GM12874 (cell line): ENCODE results near the gene LYZL1.

ENCODE experiments used
- TF ChIP-seq, protein P1 (sequence below): IDR thresholded peaks from 2 replicates; pipeline ENCODE4 v1.5.1; 2011; ENCODE audit warnings: low read depth, mild to moderate bottlenecking, control low read depth, low read length, moderate library complexity; ENCODE audit not compliant: insufficient read depth

The LYZL1 gene

DNA sequence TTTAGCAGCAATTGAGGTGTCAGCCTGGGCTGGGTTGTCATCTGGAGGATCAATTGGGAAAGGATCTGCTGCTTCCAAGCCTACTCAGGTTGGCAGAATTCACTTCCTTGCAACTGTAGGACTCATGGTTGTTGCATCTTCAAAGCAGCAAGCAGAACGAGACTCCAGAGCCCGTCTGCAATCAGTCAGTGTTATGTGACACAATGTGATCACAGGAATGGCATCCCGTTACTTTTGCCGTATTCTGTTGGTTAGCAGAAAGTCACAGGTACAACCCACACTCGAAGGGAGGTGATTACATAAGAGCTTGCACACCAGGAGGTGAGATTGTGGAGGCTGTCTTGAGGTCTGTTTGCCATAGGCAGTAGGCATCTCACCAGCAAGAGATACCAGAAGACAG lies 15.4 kb upstream of the LYZL1 start:
- TF ChIP-seq, protein P1, sequence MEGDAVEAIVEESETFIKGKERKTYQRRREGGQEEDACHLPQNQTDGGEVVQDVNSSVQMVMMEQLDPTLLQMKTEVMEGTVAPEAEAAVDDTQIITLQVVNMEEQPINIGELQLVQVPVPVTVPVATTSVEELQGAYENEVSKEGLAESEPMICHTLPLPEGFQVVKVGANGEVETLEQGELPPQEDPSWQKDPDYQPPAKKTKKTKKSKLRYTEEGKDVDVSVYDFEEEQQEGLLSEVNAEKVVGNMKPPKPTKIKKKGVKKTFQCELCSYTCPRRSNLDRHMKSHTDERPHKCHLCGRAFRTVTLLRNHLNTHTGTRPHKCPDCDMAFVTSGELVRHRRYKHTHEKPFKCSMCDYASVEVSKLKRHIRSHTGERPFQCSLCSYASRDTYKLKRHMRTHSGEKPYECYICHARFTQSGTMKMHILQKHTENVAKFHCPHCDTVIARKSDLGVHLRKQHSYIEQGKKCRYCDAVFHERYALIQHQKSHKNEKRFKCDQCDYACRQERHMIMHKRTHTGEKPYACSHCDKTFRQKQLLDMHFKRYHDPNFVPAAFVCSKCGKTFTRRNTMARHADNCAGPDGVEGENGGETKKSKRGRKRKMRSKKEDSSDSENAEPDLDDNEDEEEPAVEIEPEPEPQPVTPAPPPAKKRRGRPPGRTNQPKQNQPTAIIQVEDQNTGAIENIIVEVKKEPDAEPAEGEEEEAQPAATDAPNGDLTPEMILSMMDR = no peak

DNA sequence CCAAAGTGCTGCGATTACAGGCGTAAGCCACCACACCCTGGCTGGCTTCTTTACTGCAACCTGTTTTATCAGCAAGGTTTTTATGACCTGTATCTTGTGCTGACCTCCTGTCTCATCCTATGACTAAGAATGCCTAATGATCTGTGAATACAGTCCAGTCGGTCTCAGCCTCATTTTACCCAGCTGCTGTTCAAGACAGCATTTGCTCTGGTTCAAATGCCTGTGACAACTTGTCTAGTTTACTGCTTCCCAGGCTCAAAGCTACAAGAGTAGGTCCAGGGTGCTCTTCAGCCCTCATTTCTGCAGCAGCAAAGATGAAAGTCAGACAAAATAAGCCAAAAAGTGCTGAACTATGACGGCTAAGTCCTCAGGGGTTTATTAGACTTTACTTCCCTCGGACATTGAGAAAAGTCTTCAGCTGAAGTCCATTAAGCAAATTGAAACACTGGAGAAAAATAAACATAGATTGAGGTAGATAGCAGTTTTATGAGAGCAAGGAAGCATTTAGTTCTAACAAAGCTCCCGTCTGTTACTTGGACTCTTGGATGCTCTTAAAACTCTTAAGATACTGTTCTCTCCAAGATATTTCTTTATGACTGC lies 12.5 kb upstream of the LYZL1 start:
- TF ChIP-seq, protein P1 = no peak

DNA sequence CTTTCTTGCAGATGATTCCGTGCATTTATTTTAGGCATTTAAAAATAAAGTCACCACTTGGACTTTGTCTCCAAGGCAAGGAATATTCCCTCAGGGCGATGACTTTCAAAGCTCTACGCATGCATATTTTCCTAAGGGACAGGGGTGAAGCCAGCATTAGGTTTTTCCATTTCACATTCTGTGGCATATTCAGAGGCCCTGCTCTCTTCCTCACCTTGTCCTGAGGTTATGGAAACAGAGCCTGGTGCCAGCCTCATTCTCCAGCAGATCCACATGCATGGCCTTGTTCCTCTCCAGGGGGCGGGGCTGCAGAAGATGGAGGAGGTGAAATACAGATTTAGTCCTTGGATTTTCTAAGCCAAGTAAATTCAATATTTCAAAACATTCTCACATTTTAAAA lies 11.6 kb upstream of the LYZL1 start:
- TF ChIP-seq, protein P1 = no peak

DNA sequence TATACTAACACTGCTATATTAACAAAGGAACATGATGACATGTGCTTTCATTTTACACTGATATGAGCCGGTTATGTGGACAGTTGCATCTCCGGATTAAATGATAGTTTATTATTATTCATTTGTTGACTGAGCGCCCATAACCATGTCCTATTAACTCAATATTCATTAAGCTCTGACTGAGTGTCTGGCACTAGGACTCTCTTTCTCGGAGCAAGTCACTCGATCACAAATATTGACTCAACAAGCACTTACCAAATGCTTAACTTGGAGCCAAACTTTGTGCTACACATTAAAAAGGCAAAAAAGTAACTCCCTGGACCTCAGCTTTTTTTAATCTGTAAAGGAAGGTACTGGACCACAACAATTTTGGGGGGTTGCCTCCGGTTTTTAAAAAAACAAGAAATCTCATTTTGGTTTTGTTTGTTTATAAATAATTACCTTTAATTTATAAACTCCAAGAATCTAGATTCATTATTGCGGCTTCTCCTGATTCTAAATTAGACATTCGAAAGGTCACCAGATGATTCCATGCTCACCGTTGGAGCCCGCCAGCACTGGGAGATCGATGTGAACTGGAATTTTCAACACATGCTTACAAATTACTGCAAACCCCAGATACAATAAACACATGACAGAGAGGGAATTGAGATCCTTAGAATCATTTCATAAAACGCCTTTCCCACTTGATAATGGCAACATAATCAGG lies 8.9 kb upstream of the LYZL1 start:
- TF ChIP-seq, protein P1 = no peak

GRCh38 chr10:29280488-29280840 lies 8.4 kb upstream of the LYZL1 start:
- TF ChIP-seq, protein P1 = no peak

DNA sequence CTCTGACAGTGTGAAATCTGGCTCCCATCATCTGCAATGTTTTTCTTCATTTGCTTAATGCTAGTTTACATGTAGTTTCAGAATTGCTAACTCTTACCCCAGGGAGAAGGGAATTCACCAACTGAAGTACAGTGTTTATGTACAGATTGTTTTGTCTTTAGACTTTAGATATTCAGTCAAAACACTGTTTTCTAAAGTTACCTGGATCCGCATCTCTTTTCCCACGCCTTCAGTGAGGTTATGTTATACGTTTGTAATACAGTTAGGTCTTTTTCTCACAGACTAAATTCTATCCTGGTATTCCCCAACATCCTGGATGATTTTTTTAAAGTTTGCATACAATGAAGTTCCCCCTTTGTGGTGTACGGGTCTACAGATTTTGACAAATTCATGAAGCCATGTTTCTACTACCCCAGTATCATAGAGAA lies 3.2 kb upstream of the LYZL1 start:
- TF ChIP-seq, protein P1 = no peak

DNA sequence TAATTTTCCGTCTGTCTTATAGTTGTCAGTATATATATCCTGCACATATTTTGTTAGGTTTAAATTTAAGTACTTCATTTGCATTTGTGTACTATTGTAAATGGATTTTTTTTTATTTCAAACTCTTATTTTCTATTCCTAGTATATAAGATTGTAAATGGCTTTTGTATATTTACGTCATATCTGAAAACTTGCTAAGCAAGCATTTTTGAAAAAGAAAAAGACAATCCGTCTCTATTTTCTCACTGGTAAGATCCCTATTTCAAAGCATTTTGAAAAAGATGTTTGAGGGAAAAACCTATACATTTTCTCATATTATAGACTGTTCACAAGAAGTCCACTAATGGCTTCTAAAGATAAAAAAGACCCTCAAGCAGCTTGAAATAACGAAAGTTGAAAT lies 1.2 kb upstream of the LYZL1 start:
- TF ChIP-seq, protein P1 = no peak

DNA sequence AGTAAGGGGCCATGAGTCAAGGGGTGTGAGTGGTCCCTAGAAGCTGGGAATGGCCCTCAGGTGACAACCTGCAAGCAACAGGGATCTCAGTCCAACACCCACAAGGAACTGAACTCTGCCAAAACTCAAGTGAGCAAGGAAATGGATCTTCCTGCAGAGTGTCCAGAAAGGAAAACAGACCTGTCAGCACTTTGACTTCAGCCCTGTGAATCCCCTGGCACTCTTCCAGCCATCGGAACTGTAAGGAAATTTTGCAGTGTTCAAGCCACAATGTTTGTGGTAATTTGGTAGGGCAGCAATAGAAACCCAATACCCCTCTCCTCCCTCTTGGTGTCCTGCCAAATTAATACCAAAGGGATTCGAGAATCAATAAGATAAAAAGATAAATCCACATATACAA lies 6.9 kb downstream of the LYZL1 start:
- TF ChIP-seq, protein P1 = no peak
